HG03521 (cell line): Measurements from ENCODE around the gene MMP27.
"Not testable (repeated sequence)": the region's sequence is repeated elsewhere in the genome, so short reads cannot be mapped to it uniquely, and the experiment has no call there.

Source experiments
- ATAC-seq: cut with Tn5 transposase; IDR thresholded peaks from one replicate; pipeline ENCODE4 v1.9.1; 2021; ENCODE audit warnings: mild to moderate bottlenecking, moderate library complexity; ENCODE audit not compliant: unreplicated experiment

The MMP27 gene

GRCh38 chr11:102705626-102706025, at the start of gene MMP27:
TSS of gene MMP27 (minus strand) at chr11:102705769. CDS start at chr11:102705714, 55 bp downstream.
- ATAC-seq: no peak

GRCh38 chr11:102753267-102753666, 47.7 kb upstream of the MMP27 start:
- ATAC-seq: no peak

DNA sequence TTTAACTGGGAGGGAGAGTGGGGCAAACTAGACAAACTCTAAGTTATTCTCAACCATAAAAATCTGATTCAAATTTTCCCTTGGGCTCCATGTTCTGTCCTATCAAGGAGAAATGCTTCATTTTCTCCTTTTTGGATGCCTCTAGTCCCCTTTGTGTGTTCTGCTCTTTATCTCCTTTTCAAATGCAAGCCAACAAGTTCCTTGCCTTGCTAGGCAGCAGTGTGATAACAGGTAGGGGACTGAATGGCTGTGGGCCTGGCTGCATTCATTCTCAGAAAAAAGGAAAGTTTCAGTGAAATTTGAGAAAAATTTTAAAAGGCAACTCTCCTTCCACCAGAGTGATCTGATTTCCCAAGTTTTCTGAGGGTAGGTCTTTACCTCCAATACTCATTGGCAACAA, 46.1 kb upstream of the MMP27 start:
- ATAC-seq: no peak

- ATAC-seq: no peak
Measured at GRCh38 chr11:102749101-102749722, 43.6 kb upstream of the MMP27 start.

GRCh38 chr11:102746746-102747578, 41.4 kb upstream of the MMP27 start:
- not testable (repeated sequence) for ATAC-seq

GRCh38 chr11:102734650-102735049, 29.1 kb upstream of the MMP27 start:
- ATAC-seq: no peak

DNA sequence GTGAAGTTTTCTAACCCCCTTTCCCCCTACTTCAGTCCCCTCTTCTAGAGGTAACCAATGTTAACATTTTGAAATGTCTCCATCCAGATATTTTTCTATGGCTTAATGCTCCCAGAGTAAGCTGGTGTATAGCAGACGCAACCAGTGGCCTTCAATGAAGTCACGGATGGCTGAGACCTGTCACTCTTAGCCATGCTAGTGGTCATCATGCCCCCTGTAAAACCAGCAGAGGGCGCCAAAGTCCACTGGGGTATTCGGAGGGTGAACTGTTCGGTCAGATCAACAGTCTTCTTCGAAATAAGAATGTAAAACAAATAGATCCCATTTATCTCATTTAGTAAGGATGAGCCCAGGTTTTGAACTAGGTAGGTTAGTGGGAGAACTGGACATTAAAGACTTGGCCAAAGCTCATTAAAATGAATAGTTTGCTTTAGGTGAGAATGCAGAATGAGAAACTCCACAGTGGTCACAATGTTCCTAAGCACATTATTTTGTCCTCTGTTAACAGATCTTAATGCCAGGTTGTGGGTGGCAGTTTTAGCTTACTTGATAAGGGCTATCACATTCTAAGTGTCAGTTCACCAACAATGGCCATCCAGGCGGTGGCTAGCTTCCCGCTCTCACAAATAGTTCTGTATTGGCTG, 27.8 kb upstream of the MMP27 start:
- ATAC-seq: peak; percentile 91

DNA sequence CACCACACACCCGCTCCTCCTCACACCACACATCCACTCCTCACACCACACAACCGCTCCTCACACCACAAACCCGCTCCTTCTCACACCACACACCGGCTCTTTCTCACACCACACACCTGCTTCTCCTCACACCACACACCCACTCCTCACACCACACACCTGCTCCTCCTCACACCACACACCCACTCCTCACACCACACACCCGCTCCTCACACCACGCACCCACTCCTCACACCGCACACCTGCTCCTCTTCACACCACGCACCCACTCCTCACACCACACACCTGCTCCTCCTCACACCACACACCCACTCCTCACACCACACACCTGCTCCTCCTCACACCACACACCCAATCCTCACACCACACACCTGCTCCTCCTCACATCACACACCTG, 25.4 kb upstream of the MMP27 start:
- ATAC-seq: not testable (repeated sequence)

GRCh38 chr11:102729849-102730815, 24.6 kb upstream of the MMP27 start:
- no peak for ATAC-seq

- no peak for ATAC-seq
Measured at GRCh38 chr11:102727890-102728289, 22.3 kb upstream of the MMP27 start.

- no peak for ATAC-seq
Measured at GRCh38 chr11:102724904-102725500, 19.4 kb upstream of the MMP27 start, which contains the start of gene MMP8. TSS of gene MMP8 (minus strand) at chr11:102724954. CDS start at chr11:102724855, 99 bp downstream.

GRCh38 chr11:102722821-102723220, 17.3 kb upstream of the MMP27 start:
- no peak for ATAC-seq

- no peak for ATAC-seq
Measured at GRCh38 chr11:102719620-102720277, 14.2 kb upstream of the MMP27 start.

GRCh38 chr11:102717280-102717679, 11.7 kb upstream of the MMP27 start:
- no peak for ATAC-seq

DNA sequence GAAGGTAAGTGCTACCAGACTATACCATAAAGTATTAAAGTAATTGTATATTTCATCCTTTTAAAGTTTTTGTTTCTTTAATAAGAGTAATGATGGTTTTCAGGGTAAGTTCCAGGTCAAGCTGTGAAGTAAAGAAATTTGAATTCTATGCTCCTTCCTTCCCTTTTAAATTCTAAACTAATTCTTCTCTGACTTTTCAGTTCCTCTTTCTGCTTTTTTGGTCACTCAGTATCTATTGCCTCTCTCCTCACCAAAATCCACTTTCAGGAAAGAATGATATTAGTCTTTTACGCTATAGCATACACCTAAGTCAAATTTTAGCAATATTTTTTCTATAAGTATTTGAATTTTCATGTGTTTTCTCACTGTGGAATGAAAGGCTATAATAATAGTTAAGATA, 11.0 kb upstream of the MMP27 start:
- ATAC-seq: peak; percentile 51

DNA sequence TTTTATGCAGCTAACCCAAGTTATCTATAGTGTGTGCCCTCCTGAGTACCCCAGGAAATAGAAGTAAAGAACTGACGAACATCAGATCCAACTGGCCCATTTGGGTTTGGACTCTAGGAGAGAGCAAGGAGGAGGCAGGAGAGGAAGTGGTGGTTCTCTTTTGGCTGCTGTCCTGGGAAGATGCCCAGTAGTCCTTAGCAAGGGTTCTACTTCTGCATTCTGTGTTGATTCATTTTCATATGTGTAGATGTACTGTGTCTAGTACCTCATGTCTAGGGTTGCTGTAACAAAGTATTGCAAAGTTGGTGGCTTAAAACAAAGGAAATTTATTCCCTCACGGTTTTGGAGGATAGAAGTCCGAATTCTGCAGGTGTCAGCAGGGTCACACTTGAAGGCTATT, 6.6 kb upstream of the MMP27 start:
- ATAC-seq: no peak

- no peak for ATAC-seq
Measured at GRCh38 chr11:102709201-102709945, 3.8 kb upstream of the MMP27 start.

DNA sequence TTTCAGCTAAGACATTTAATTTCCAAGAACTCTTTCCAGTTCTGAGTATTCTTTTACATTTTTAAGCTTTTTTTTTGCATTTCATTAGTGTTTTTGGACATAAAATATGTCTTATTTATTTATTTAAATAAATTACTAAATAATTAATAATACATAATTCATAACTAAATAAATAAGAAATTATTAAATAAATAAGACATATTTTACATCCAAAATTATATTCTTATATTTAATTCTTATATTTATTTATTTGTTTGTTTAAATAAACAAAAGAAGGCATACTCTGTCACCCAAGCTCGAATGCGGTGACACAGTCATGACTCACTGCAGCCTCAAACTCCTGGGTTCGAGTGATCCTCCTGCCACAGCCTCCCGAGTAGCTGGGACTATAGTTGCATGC, 3.1 kb upstream of the MMP27 start:
- ATAC-seq: no peak

DNA sequence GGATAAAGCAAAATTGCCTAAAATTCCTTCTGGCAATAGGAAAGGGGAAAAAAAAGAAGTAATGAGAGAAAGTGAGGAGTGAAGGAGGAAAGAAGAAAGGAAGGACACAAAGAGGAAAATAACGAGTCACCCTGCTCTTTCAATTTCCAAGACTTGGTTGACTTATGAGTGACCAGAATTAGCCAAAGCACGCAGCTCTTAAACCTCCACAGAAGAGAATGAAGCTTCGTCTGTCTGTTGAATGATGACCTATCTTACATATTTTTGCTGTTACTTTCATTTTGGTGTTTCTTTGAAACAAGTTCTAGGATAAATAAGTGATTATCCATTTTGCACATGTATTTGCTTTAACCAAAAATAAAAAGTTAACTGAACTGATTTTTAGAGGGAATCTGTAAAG, 728 bp downstream of the MMP27 start:
- ATAC-seq: no peak
